ENCODE results near the gene B3GNT7. TPM values are rescaled to one million over a fixed set of nuclear protein-coding genes. Genes with fewer than 3 reads are reported as not detected.
"Not testable (repeated sequence)": the region's sequence is repeated elsewhere in the genome, so short reads cannot be mapped to it uniquely, and the experiment has no call there.

B3GNT7 gene
- total RNA-seq, 1 experiment from 2014 or later, result 11.0 TPM

GRCh38 chr2:231429152-231429551 lies 33.6 kb downstream of the B3GNT7 start:
- CTCF ChIA-PET, result no interaction called here
- no peak overlapping the region for H3K4me2 ChIP-seq (ENCODE audit: low read length)
- intact Hi-C loops (cut with micrococcal nuclease), result no loop called here
- BruUV-seq (replicated peaks), result no TSS peak
- ATAC-seq (no peak), DNase-seq (no peak)
- no peak overlapping the region for H3K4me3 ChIP-seq (ENCODE audit: low read length)
- H3K36me3 ChIP-seq (ENCODE audit: low read depth, low read length), result no peaks in the 10 kb centered on the region
- no peaks in the 10 kb centered on the region for H3K9me2 ChIP-seq (replicated peaks; ENCODE audit: low read length)
- H3K79me2 ChIP-seq (ENCODE audit: low read length), result no peaks in the 10 kb centered on the region
- POLR2A ChIA-PET (ENCODE audit: unreplicated experiment), result no interaction called here
- H3K9ac ChIP-seq (ENCODE audit: low read length), result no peak overlapping the region
- H3K4me1 ChIP-seq (ENCODE audit: insufficient read depth, low read length), result peaks cover 6% of the 10 kb centered on the region; the same call in 1 of the 2 replicates
- H4K20me1 ChIP-seq (ENCODE audit: low read length), result no peaks in the 10 kb centered on the region
- no peak overlapping the region for H3K27ac ChIP-seq (ENCODE audit: low read length)
- H3F3A ChIP-seq (ENCODE audit: low read length, unreplicated experiment), result no peaks in the 10 kb centered on the region
- no peaks in the 10 kb centered on the region for H3K9me3 ChIP-seq (ENCODE audit: low read length)
- TF ChIP-seq EZH2 (IDR thresholded peaks at IDR 0.05; ENCODE audit: low read length, unreplicated experiment) (no peak), EZH2phosphoT487 (IDR thresholded peaks at IDR 0.05; ENCODE audit: borderline replicate concordance, low read length) (no peak)
- TF ChIP-seq, protein P1, sequence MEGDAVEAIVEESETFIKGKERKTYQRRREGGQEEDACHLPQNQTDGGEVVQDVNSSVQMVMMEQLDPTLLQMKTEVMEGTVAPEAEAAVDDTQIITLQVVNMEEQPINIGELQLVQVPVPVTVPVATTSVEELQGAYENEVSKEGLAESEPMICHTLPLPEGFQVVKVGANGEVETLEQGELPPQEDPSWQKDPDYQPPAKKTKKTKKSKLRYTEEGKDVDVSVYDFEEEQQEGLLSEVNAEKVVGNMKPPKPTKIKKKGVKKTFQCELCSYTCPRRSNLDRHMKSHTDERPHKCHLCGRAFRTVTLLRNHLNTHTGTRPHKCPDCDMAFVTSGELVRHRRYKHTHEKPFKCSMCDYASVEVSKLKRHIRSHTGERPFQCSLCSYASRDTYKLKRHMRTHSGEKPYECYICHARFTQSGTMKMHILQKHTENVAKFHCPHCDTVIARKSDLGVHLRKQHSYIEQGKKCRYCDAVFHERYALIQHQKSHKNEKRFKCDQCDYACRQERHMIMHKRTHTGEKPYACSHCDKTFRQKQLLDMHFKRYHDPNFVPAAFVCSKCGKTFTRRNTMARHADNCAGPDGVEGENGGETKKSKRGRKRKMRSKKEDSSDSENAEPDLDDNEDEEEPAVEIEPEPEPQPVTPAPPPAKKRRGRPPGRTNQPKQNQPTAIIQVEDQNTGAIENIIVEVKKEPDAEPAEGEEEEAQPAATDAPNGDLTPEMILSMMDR (conservative IDR thresholded peaks at IDR 0.05; ENCODE audit: low read depth, low read length), result no peak
- no peaks in the 10 kb centered on the region for H3K27me3 ChIP-seq (ENCODE audit: low read length)
- H2AFZ ChIP-seq (ENCODE audit: low read length), result no peak overlapping the region

GRCh38 chr2:231429901-231430300 lies 34.4 kb downstream of the B3GNT7 start:
- Histone ChIP-seq H3K27ac (ENCODE audit: low read length) (no peak overlapping the region), H2AFZ (ENCODE audit: low read length) (no peak overlapping the region), H4K20me1 (ENCODE audit: low read length) (no peaks in the 10 kb centered on the region), H3K4me1 (ENCODE audit: insufficient read depth, low read length) (peaks cover 6% of the 10 kb centered on the region; the same call in 1 of the 2 replicates), H3K36me3 (ENCODE audit: low read depth, low read length) (no peaks in the 10 kb centered on the region), H3K4me2 (ENCODE audit: low read length) (no peak overlapping the region), H3K79me2 (ENCODE audit: low read length) (no peaks in the 10 kb centered on the region), H3K9me2 (replicated peaks; ENCODE audit: low read length) (no peaks in the 10 kb centered on the region), H3K9ac (ENCODE audit: low read length) (no peak overlapping the region), H3K9me3 (ENCODE audit: low read length) (no peaks in the 10 kb centered on the region), H3F3A (ENCODE audit: low read length, unreplicated experiment) (no peaks in the 10 kb centered on the region), H3K27me3 (ENCODE audit: low read length) (no peaks in the 10 kb centered on the region), H3K4me3 (ENCODE audit: low read length) (no peak overlapping the region)
- DNase-seq (no peak), ATAC-seq (no peak)
- intact Hi-C loops (cut with micrococcal nuclease), result no loop called here
- POLR2A ChIA-PET (ENCODE audit: unreplicated experiment), result no interaction called here
- CTCF ChIA-PET, result no interaction called here
- no peak for TF ChIP-seq EZH2 (IDR thresholded peaks at IDR 0.05; ENCODE audit: low read length, unreplicated experiment)
- TF ChIP-seq, protein P1 (conservative IDR thresholded peaks at IDR 0.05; ENCODE audit: low read depth, low read length), result no peak
- TF ChIP-seq EZH2phosphoT487 (IDR thresholded peaks at IDR 0.05; ENCODE audit: borderline replicate concordance, low read length), result no peak
- BruUV-seq (replicated peaks), result no TSS peak

DNA sequence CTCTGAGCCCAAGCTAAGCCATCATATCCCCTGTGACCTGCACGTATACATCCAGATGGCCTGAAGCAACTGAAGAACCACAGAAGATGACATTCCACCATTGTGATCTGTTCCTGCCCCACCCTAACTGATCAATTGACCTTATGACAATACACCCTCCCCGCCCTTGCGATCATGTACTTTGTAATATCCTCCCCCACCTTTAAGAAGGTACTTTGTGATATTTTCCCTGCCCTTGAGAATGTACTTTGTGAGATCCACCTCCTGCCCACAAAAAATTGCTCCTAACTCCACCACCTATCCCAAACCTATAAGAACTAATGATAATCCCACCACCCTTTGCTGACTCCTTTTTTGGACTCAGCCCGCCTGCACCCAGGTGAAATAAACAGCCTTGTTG lies 34.9 kb downstream of the B3GNT7 start:
- H3K27me3 ChIP-seq (ENCODE audit: low read length); H3K4me3 ChIP-seq (ENCODE audit: low read length); H3K4me2 ChIP-seq (ENCODE audit: low read length); intact Hi-C loops (cut with micrococcal nuclease); H3K4me1 ChIP-seq (ENCODE audit: insufficient read depth, low read length); H2AFZ ChIP-seq (ENCODE audit: low read length); POLR2A ChIA-PET (ENCODE audit: unreplicated experiment); BruUV-seq (replicated peaks); H3K9me3 ChIP-seq (ENCODE audit: low read length); DNase-seq; ATAC-seq; H3K9me2 ChIP-seq (replicated peaks; ENCODE audit: low read length); H3K36me3 ChIP-seq (ENCODE audit: low read depth, low read length); H4K20me1 ChIP-seq (ENCODE audit: low read length); CTCF ChIA-PET; H3K79me2 ChIP-seq (ENCODE audit: low read length); H3K27ac ChIP-seq (ENCODE audit: low read length); H3K9ac ChIP-seq (ENCODE audit: low read length); H3F3A ChIP-seq (ENCODE audit: low read length, unreplicated experiment): not testable (repeated sequence)
